Activated T-cell treated with anti-CD3 and anti-CD28 coated beads, Interleukin-2, amount 50 U/mL, for 24 hours (primary cell): Measurements from ENCODE around the gene NPC1L1.

Experiments
- DNase-seq: peaks from one replicate; pipeline ENCODE4 v3.0.0-alpha.2; 2020
- H3K27ac Mint-ChIP-seq: 2 replicates; pipeline ENCODE4 v1.8.0; 2020; ENCODE audit warnings: mild to moderate bottlenecking, mixed read lengths
- H3K27me3 Mint-ChIP-seq: 2 replicates; pipeline ENCODE4 v1.8.0; 2020; ENCODE audit warnings: mixed read lengths
- H3K36me3 Mint-ChIP-seq: 2 replicates; pipeline ENCODE4 v1.8.0; 2020; ENCODE audit warnings: low read depth, mixed read lengths
- H3K4me1 Mint-ChIP-seq: 2 replicates; pipeline ENCODE4 v1.8.0; 2020; ENCODE audit warnings: low read depth, mixed read lengths
- H3K4me3 Mint-ChIP-seq: 2 replicates; pipeline ENCODE4 v1.8.0; 2020; ENCODE audit warnings: mild to moderate bottlenecking, moderate library complexity, mixed read lengths
- H3K9me3 Mint-ChIP-seq: 2 replicates; pipeline ENCODE4 v1.8.0; 2020; ENCODE audit warnings: mixed read lengths

NPC1L1 gene

GRCh38 chr7:44533301-44534055 is 7.7 kb downstream of the NPC1L1 start:
- DNase-seq = no peak
- Mint-ChIP-seq H3K4me1 (peaks cover 3% of the 10 kb centered on the region), H3K4me3 (no peak overlapping the region), H3K36me3 (no peaks in the 10 kb centered on the region), H3K27me3 (no peaks in the 10 kb centered on the region), H3K9me3 (no peaks in the 10 kb centered on the region), H3K27ac (no peak overlapping the region)

- peaks cover 2% of the 10 kb centered on the region for H3K9me3 Mint-ChIP-seq
- no peak for DNase-seq
- no peak overlapping the region for H3K27ac Mint-ChIP-seq
- H3K36me3 Mint-ChIP-seq = no peaks in the 10 kb centered on the region
- no peaks in the 10 kb centered on the region for H3K27me3 Mint-ChIP-seq
- H3K4me3 Mint-ChIP-seq = no peak overlapping the region
- H3K4me1 Mint-ChIP-seq = peaks cover 3% of the 10 kb centered on the region
Measured at GRCh38 chr7:44531421-44532380, 9.4 kb downstream of the NPC1L1 start.

GRCh38 chr7:44530990-44531389 is 10.1 kb downstream of the NPC1L1 start:
- Mint-ChIP-seq H3K27ac (no peak overlapping the region), H3K4me3 (no peak overlapping the region), H3K36me3 (no peaks in the 10 kb centered on the region), H3K9me3 (peaks cover 2% of the 10 kb centered on the region), H3K27me3 (no peaks in the 10 kb centered on the region), H3K4me1 (peaks cover 3% of the 10 kb centered on the region)
- no peak for DNase-seq

GRCh38 chr7:44524811-44525388 is 16.2 kb downstream of the NPC1L1 start:
- no peaks in the 10 kb centered on the region for H3K4me1 Mint-ChIP-seq
- DNase-seq = no peak
- H3K4me3 Mint-ChIP-seq = no peak overlapping the region
- peaks cover 7% of the 10 kb centered on the region for H3K9me3 Mint-ChIP-seq
- H3K36me3 Mint-ChIP-seq = peaks cover 4% of the 10 kb centered on the region
- peaks cover 5% of the 10 kb centered on the region for H3K27me3 Mint-ChIP-seq
- no peak overlapping the region for H3K27ac Mint-ChIP-seq

- Mint-ChIP-seq H3K27me3 (peaks cover 5% of the 10 kb centered on the region), H3K4me3 (no peak overlapping the region), H3K36me3 (peaks cover 4% of the 10 kb centered on the region), H3K9me3 (peaks cover 7% of the 10 kb centered on the region), H3K27ac (no peak overlapping the region), H3K4me1 (no peaks in the 10 kb centered on the region)
- no peak for DNase-seq
Measured at GRCh38 chr7:44522315-44522714, 18.8 kb downstream of the NPC1L1 start.

GRCh38 chr7:44521347-44522095 is 19.6 kb downstream of the NPC1L1 start:
- no peak for DNase-seq
- peaks cover 4% of the 10 kb centered on the region for H3K36me3 Mint-ChIP-seq
- H3K27ac Mint-ChIP-seq = no peak overlapping the region
- no peaks in the 10 kb centered on the region for H3K4me1 Mint-ChIP-seq
- peaks cover 5% of the 10 kb centered on the region for H3K27me3 Mint-ChIP-seq
- peaks cover 5% of the 10 kb centered on the region for H3K9me3 Mint-ChIP-seq
- H3K4me3 Mint-ChIP-seq = no peak overlapping the region

GRCh38 chr7:44520574-44520973 is 20.6 kb downstream of the NPC1L1 start:
- no peaks in the 10 kb centered on the region for H3K4me1 Mint-ChIP-seq
- H3K27me3 Mint-ChIP-seq = peaks cover 5% of the 10 kb centered on the region
- peaks cover 4% of the 10 kb centered on the region for H3K36me3 Mint-ChIP-seq
- H3K27ac Mint-ChIP-seq = no peak overlapping the region
- peaks cover 5% of the 10 kb centered on the region for H3K9me3 Mint-ChIP-seq
- H3K4me3 Mint-ChIP-seq = no peak overlapping the region
- DNase-seq = no peak

GRCh38 chr7:44519546-44519945 is 21.6 kb downstream of the NPC1L1 start:
- Mint-ChIP-seq H3K27me3 (peaks cover 5% of the 10 kb centered on the region), H3K4me3 (no peak overlapping the region), H3K4me1 (no peaks in the 10 kb centered on the region), H3K27ac (no peak overlapping the region), H3K9me3 (no peaks in the 10 kb centered on the region), H3K36me3 (no peaks in the 10 kb centered on the region)
- DNase-seq = no peak

GRCh38 chr7:44518761-44519160 is 22.4 kb downstream of the NPC1L1 start:
- DNase-seq = no peak
- peaks cover under 1% of the 10 kb centered on the region for H3K27me3 Mint-ChIP-seq
- H3K4me3 Mint-ChIP-seq = no peak overlapping the region
- H3K36me3 Mint-ChIP-seq = no peaks in the 10 kb centered on the region
- no peaks in the 10 kb centered on the region for H3K4me1 Mint-ChIP-seq
- H3K9me3 Mint-ChIP-seq = no peaks in the 10 kb centered on the region
- no peak overlapping the region for H3K27ac Mint-ChIP-seq

- H3K27me3 Mint-ChIP-seq = no peaks in the 10 kb centered on the region
- no peak for DNase-seq
Measured at GRCh38 chr7:44517175-44517574, 24.0 kb downstream of the NPC1L1 start.

GRCh38 chr7:44515590-44516268 is 25.4 kb downstream of the NPC1L1 start:
- no peaks in the 10 kb centered on the region for H3K27me3 Mint-ChIP-seq
- no peaks in the 10 kb centered on the region for H3K36me3 Mint-ChIP-seq
- no peak for DNase-seq
- no peak overlapping the region for H3K4me3 Mint-ChIP-seq
- no peaks in the 10 kb centered on the region for H3K4me1 Mint-ChIP-seq
- no peak overlapping the region for H3K27ac Mint-ChIP-seq
- H3K9me3 Mint-ChIP-seq = no peaks in the 10 kb centered on the region

More at GRCh38 chr7:44517175-44517574, 24.0 kb downstream of the NPC1L1 start:
- Mint-ChIP-seq H3K36me3 (no peaks in the 10 kb centered on the region), H3K27ac (no peak overlapping the region), H3K4me1 (no peaks in the 10 kb centered on the region), H3K9me3 (no peaks in the 10 kb centered on the region), H3K4me3 (no peak overlapping the region)

- DNase-seq = no peak
- H3K9me3 Mint-ChIP-seq = no peaks in the 10 kb centered on the region
- peaks cover 14% of the 10 kb centered on the region for H3K4me1 Mint-ChIP-seq
- H3K36me3 Mint-ChIP-seq = no peaks in the 10 kb centered on the region
- H3K27me3 Mint-ChIP-seq = no peaks in the 10 kb centered on the region
- no peak overlapping the region for H3K27ac Mint-ChIP-seq
- no peak overlapping the region for H3K4me3 Mint-ChIP-seq
Measured at GRCh38 chr7:44512736-44513135, 28.4 kb downstream of the NPC1L1 start.

GRCh38 chr7:44511863-44512468 is 29.2 kb downstream of the NPC1L1 start:
- Mint-ChIP-seq H3K36me3 (no peaks in the 10 kb centered on the region), H3K9me3 (no peaks in the 10 kb centered on the region), H3K4me3 (no peak overlapping the region), H3K27me3 (no peaks in the 10 kb centered on the region), H3K27ac (no peak overlapping the region), H3K4me1 (peaks cover 14% of the 10 kb centered on the region)
- no peak for DNase-seq
